SK-N-SH treated with all-trans-retinoic acid at 6 μM for 48 hours (cell line): ENCODE measurements around the gene LIG4.

Experiments used
- ATAC-seq: fragments of 200-7000 bp; cut with Tn5 transposase; 3 replicates; pipeline ENCODE4 v1.9.1; 2020; ENCODE audit warnings: mild to moderate bottlenecking, moderate library complexity
- ARNTL ChIP-seq: fragments of 450-650 bp; formaldehyde crosslinking; IDR thresholded peaks from 2 replicates; pipeline ENCODE4 v1.5.0; 2020; ENCODE audit warnings: low read depth, mild to moderate bottlenecking, moderate library complexity, borderline replicate concordance
- BACH2 ChIP-seq: fragments of 250-450 bp; sonication (Bioruptor Pico); IDR thresholded peaks from 2 replicates; pipeline ENCODE4 v1.9.0; 2021; ENCODE audit warnings: mild to moderate bottlenecking, borderline replicate concordance
- CREB5 ChIP-seq: fragments of 250-450 bp; sonication (Bioruptor Pico); IDR thresholded peaks from 2 replicates; pipeline ENCODE4 v1.5.1; 2020; ENCODE audit warnings: low read depth, mild to moderate bottlenecking, moderate library complexity
- CSDC2 ChIP-seq: fragments of 250-450 bp; sonication (Bioruptor Pico); IDR thresholded peaks from 2 replicates; pipeline ENCODE4 v1.5.0; 2020; ENCODE audit warnings: mild to moderate bottlenecking, moderate library complexity
- CSRNP3 ChIP-seq: fragments of 250-450 bp; sonication (Bioruptor Pico); IDR thresholded peaks from 2 replicates; pipeline ENCODE4 v1.5.1; 2021; ENCODE audit warnings: mild to moderate bottlenecking, moderate library complexity
- ESRRG ChIP-seq: fragments of 250-450 bp; sonication (Bioruptor Pico); IDR thresholded peaks from 2 replicates; pipeline ENCODE4 v1.6.1; 2021; ENCODE audit warnings: mild to moderate bottlenecking
- GLIS3 ChIP-seq: fragments of 250-450 bp; sonication (Bioruptor Pico); IDR thresholded peaks from 2 replicates; pipeline ENCODE4 v1.5.0; 2020; ENCODE audit warnings: mild to moderate bottlenecking, moderate library complexity
- ISL1 ChIP-seq: fragments of 250-450 bp; sonication (Bioruptor Pico); IDR thresholded peaks from 2 replicates; pipeline ENCODE4 v2.1.2; 2022; ENCODE audit warnings: mild to moderate bottlenecking, moderate library complexity
- OSR1 ChIP-seq: fragments of 250-450 bp; sonication (Bioruptor Pico); IDR thresholded peaks from 2 replicates; pipeline ENCODE4 v1.8.0; 2022; ENCODE audit warnings: moderate library complexity, mild to moderate bottlenecking, inconsistent platforms
- POU6F1 ChIP-seq: fragments of 250-450 bp; sonication (Bioruptor Pico); IDR thresholded peaks from 2 replicates; pipeline ENCODE4 v1.8.0; 2021; ENCODE audit warnings: low read depth, mild to moderate bottlenecking, moderate library complexity, borderline replicate concordance
- PPARA ChIP-seq: fragments of 250-450 bp; sonication (Bioruptor Pico); IDR thresholded peaks from 2 replicates; pipeline ENCODE4 v1.5.0; 2020; ENCODE audit warnings: mild to moderate bottlenecking, borderline replicate concordance
- RARB ChIP-seq: fragments of 250-450 bp; sonication (Bioruptor Pico); IDR thresholded peaks from 2 replicates; pipeline ENCODE4 v1.8.0; 2021; ENCODE audit warnings: mild to moderate bottlenecking, moderate library complexity
- SNAI2 ChIP-seq: fragments of 250-450 bp; sonication (Bioruptor Pico); IDR thresholded peaks from 2 replicates; pipeline ENCODE4 v1.5.0; 2020; ENCODE audit warnings: mild to moderate bottlenecking, moderate library complexity
- TCF4 ChIP-seq: fragments of 250-450 bp; sonication (Bioruptor Pico); IDR thresholded peaks from 2 replicates; pipeline ENCODE4 v1.8.0; 2021; ENCODE audit warnings: mild to moderate bottlenecking, moderate library complexity, borderline replicate concordance
- TOX ChIP-seq: fragments of 250-450 bp; sonication (Bioruptor Pico); IDR thresholded peaks from 2 replicates; pipeline ENCODE4 v1.8.0; 2021; ENCODE audit warnings: mild to moderate bottlenecking, moderate library complexity, borderline replicate concordance
- TSHZ2 ChIP-seq: fragments of 250-450 bp; sonication (Bioruptor Pico); IDR thresholded peaks from 2 replicates; pipeline ENCODE4 v1.5.0; 2020; ENCODE audit warnings: mild to moderate bottlenecking, moderate library complexity
- ZC3H10 ChIP-seq: fragments of 250-450 bp; sonication (Bioruptor Pico); IDR thresholded peaks from 2 replicates; pipeline ENCODE4 v1.5.1; 2021; ENCODE audit warnings: mild to moderate bottlenecking, moderate library complexity
- ZFP3 ChIP-seq: fragments of 250-450 bp; sonication (Bioruptor Pico); IDR thresholded peaks from 2 replicates; pipeline ENCODE4 v1.5.0; 2020; ENCODE audit warnings: mild to moderate bottlenecking, moderate library complexity
- ZFP30 ChIP-seq: fragments of 450-650 bp; formaldehyde crosslinking; IDR thresholded peaks from 2 replicates; pipeline ENCODE4 v1.5.0; 2022; ENCODE audit warnings: mild to moderate bottlenecking, moderate library complexity
- ZNF565 ChIP-seq: fragments of 450-650 bp; formaldehyde crosslinking; conservative IDR thresholded peaks from 2 replicates; pipeline ENCODE4 v1.5.0; 2020; ENCODE audit warnings: low read depth, mild to moderate bottlenecking, moderate library complexity
- ZNF70 ChIP-seq: fragments of 450-650 bp; formaldehyde crosslinking; IDR thresholded peaks from 2 replicates; pipeline ENCODE4 v1.5.0; 2020; ENCODE audit warnings: mild to moderate bottlenecking, moderate library complexity
- ZNF8 ChIP-seq: fragments of 450-650 bp; formaldehyde crosslinking; IDR thresholded peaks from 2 replicates; pipeline ENCODE4 v1.5.0; 2020; ENCODE audit warnings: mild to moderate bottlenecking, moderate library complexity

Gene LIG4

GRCh38 chr13:108212886-108213285 lies 2.5 kb downstream of the LIG4 start:
- TF ChIP-seq PPARA (CRISPR knock-in tag) (no peak), TOX (CRISPR knock-in tag) (no peak), TCF4 (no peak), ZNF8 (no peak), CREB5 (CRISPR knock-in tag) (no peak), ZC3H10 (CRISPR knock-in tag) (no peak), ZFP30 (CRISPR knock-in tag) (no peak)

GRCh38 chr13:108210551-108210950 lies 4.8 kb downstream of the LIG4 start:
- ATAC-seq = no peak
- TF ChIP-seq PPARA (CRISPR knock-in tag) (no peak), CREB5 (CRISPR knock-in tag) (no peak), ARNTL (no peak), GLIS3 (CRISPR knock-in tag) (no peak), ZFP3 (CRISPR knock-in tag) (no peak), BACH2 (CRISPR knock-in tag) (no peak), SNAI2 (CRISPR knock-in tag) (no peak), ZFP30 (CRISPR knock-in tag) (no peak), TCF4 (no peak), TOX (CRISPR knock-in tag) (no peak), RARB (no peak), ZNF565 (CRISPR knock-in tag) (no peak), OSR1 (CRISPR knock-in tag) (no peak), ESRRG (CRISPR knock-in tag) (no peak), POU6F1 (CRISPR knock-in tag) (no peak), CSRNP3 (no peak)

More at GRCh38 chr13:108212886-108213285, 2.5 kb downstream of the LIG4 start:
- no peak for ATAC-seq

- ATAC-seq = no peak
- TF ChIP-seq CSDC2 (CRISPR knock-in tag) = no peak
- no peak for TF ChIP-seq POU6F1 (CRISPR knock-in tag)
- TF ChIP-seq ESRRG (CRISPR knock-in tag) = no peak
- TF ChIP-seq TCF4 = no peak
- TF ChIP-seq OSR1 (CRISPR knock-in tag) = no peak
- no peak for TF ChIP-seq ZFP3 (CRISPR knock-in tag)
Measured at GRCh38 chr13:108200781-108201398, 14.4 kb downstream of the LIG4 start.

- TF ChIP-seq ZNF565 (CRISPR knock-in tag) (no peak), ISL1 (CRISPR knock-in tag) (no peak), RARB (no peak), ZFP3 (CRISPR knock-in tag) (no peak), ZNF70 (CRISPR knock-in tag) (no peak), TCF4 (no peak), ZC3H10 (CRISPR knock-in tag) (no peak), CSDC2 (CRISPR knock-in tag) (no peak), TSHZ2 (CRISPR knock-in tag) (no peak), BACH2 (CRISPR knock-in tag) (no peak), ZFP30 (CRISPR knock-in tag) (no peak)
Measured at GRCh38 chr13:108195861-108196260, 19.5 kb downstream of the LIG4 start.

More at GRCh38 chr13:108195861-108196260, 19.5 kb downstream of the LIG4 start:
- ATAC-seq = no peak
